Suprapubic skin (tissue), 4 donors: ENCODE data around the gene MTTP.

ENCODE experiments used
- CTCF ChIP-seq, 2 donors: fragments of 200-600 bp in 1 of 2; fragments of 450-650 bp in 1 of 2; sonication (generic) in 1 of 2; IDR thresholded peaks; one replicate each; pipeline ENCODE4 v1.5.1; 2016 to 2019; ENCODE audit warnings: antibody characterized with exemption in 2 of 2, mild to moderate bottlenecking in 1 of 2, moderate library complexity in 1 of 2
- EP300 ChIP-seq: sonication (generic); formaldehyde crosslinking; IDR thresholded peaks from one replicate; pipeline ENCODE4 v1.6.1; 2017; ENCODE audit warnings: antibody characterized with exemption
- POLR2A ChIP-seq, 2 donors: fragments of 450-650 bp; IDR thresholded peaks; one replicate each; pipeline ENCODE4 v1.6.1; 2017; ENCODE audit warnings: antibody characterized with exemption in 2 of 2, mild to moderate bottlenecking in 2 of 2, moderate library complexity in 2 of 2
- POLR2AphosphoS5 ChIP-seq, 3 donors: sonication (generic); formaldehyde crosslinking; IDR thresholded peaks; one replicate each; pipeline ENCODE4 v1.6.1; 2017; ENCODE audit warnings: antibody characterized with exemption in 3 of 3

DNA sequence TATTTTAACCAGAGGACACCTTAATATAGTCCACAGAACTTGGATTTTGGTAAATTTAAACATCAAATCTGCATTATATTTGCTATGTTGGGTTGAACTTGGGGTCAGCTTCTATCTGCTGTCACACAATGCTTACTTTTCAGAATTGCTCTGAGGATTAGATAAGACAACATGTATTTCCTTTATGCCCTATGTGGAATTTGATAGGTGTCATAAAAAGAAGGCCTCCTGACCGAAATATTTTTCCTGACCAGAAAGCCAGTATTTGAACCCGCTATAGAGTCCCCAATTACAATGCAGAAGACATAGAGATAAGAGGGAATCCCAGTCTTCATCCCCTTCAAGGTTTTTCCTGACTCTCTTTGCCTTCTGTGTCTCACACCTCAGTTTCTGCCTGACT lies 4.1 kb downstream of the MTTP start:
- TF ChIP-seq EP300 (no peak), CTCF (IDR thresholded peaks at IDR 0.05) (no peak), POLR2A (IDR thresholded peaks at IDR 0.05) (no peak), POLR2AphosphoS5 (IDR thresholded peaks at IDR 0.05) (no peak)
